ENCODE measurements around the gene LIM2.

Gene LIM2

DNA sequence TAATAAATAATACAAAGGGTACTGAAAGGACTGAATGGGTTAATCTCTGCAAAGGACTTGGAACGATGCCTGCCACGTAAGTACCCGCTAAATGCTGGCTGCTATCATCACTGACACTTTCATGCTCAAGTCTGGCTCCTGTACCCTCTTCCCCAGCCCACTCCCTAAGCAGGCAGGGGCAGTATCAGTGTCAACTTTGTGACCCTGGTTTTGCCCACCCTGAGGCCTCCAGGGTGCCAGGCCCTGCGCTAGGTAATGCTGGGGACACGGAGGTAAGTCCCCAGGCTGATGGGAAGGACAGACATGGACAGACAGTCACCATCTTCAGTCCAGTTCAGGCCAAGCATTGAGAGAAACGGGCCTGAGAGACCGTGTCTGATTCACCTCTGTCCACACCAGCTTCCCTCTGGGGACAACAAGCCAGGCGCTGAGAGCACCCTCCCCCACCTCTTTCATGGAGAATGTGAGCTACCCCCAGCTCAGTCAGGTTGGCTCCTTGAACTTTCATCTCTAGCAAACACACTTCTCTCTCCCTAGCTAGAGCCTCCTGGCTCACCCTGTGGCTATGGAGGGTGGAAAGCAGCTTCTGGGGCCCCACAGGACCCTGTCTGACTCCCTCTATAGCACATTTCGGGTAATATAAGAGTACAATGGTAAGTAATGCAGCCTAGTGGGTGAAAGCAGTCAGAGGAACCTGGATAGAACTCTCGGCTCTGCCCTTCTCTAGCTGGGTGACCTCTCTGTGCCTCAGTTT, 22.4 kb downstream of the LIM2 start:
- Histone ChIP-seq H3K79me1 (ENCODE audit: low read length) (peaks cover 26% of the 10 kb centered on the region), H2AFZ (ENCODE audit: insufficient read depth, low read length, poor library complexity) (peak overlapping the region; percentile 4), H3K4me1 (ENCODE audit: control insufficient read depth in 1 of 2, insufficient read depth in 2 of 2, low read length in 2 of 2) (peaks cover 18 to 22% of the 10 kb centered on the region in 2 experiments), H3K27ac (ENCODE audit: low read depth, low read length) (peak overlapping the region; percentile 29), H3K23ac (ENCODE audit: low read length) (no peak overlapping the region), H3K4me2 (ENCODE audit: low read length) (peak overlapping the region; percentile 94), H4K12ac (ENCODE audit: low read depth, low read length) (peak overlapping the region; percentile 26), H3K4me3 (ENCODE audit: low read depth, low read length) (peak overlapping the region; percentile 81), H3K79me2 (ENCODE audit: control insufficient read depth, insufficient read depth, low read length, poor library complexity) (peaks cover 16% of the 10 kb centered on the region), H3K9me3 (ENCODE audit: insufficient read depth, low read depth, low read length) (no peaks in the 10 kb centered on the region), H2BK5ac (ENCODE audit: low read depth, low read length, poor library complexity) (peak overlapping the region; percentile 11), H3K4ac (ENCODE audit: low read depth, low read length) (no peak overlapping the region), H2BK12ac (ENCODE audit: low read length) (peak overlapping the region; percentile 25), H4K8ac (ENCODE audit: low read depth, low read length) (peak overlapping the region; percentile 64), H3K27me3 (ENCODE audit: insufficient read depth, low read length) (no peaks in the 10 kb centered on the region), H2BK120ac (ENCODE audit: insufficient read depth, low read length, poor library complexity) (peak overlapping the region; percentile 18), H3K36me3 (ENCODE audit: control insufficient read depth in 1 of 2, insufficient read depth in 2 of 2, low read length in 2 of 2) (no peaks in the 10 kb centered on the region), H2AK5ac (ENCODE audit: low read length) (peak overlapping the region; percentile 17), H3K18ac (ENCODE audit: low read length) (peak overlapping the region; percentile 56), H3K9ac (ENCODE audit: low read length) (peak overlapping the region; percentile 91), H3K14ac (ENCODE audit: low read length) (peak overlapping the region; percentile 13), H4K91ac (ENCODE audit: low read depth, low read length) (peak overlapping the region; percentile 57)
- DNase-seq = peak in 1 of 2 donors; percentile 25
- no CpG with 5 or more reads among the region's 10 CpGs for WGBS (ENCODE audit: extremely low coverage, insufficient coverage, insufficient read length)

- H3K79me2 ChIP-seq (ENCODE audit: control insufficient read depth, insufficient read depth, low read length, poor library complexity) = peaks cover 16% of the 10 kb centered on the region
- no peak overlapping the region for H3K4me2 ChIP-seq (ENCODE audit: low read length)
- no peak overlapping the region for H3K4me3 ChIP-seq (ENCODE audit: low read depth, low read length)
- H3K4ac ChIP-seq (ENCODE audit: low read depth, low read length) = no peak overlapping the region
- no peaks in the 10 kb centered on the region for H3K27me3 ChIP-seq (ENCODE audit: insufficient read depth, low read length)
- H3K18ac ChIP-seq (ENCODE audit: low read length) = no peak overlapping the region
- no peaks in the 10 kb centered on the region for H3K36me3 ChIP-seq (ENCODE audit: control insufficient read depth in 1 of 2, insufficient read depth in 2 of 2, low read length in 2 of 2)
- H2AK5ac ChIP-seq (ENCODE audit: low read length) = no peak overlapping the region
- no peak overlapping the region for H2BK120ac ChIP-seq (ENCODE audit: insufficient read depth, low read length, poor library complexity)
- H2BK12ac ChIP-seq (ENCODE audit: low read length) = no peak overlapping the region
- DNase-seq = no peak
- H3K23ac ChIP-seq (ENCODE audit: low read length) = no peak overlapping the region
- no peak overlapping the region for H4K8ac ChIP-seq (ENCODE audit: low read depth, low read length)
- H4K91ac ChIP-seq (ENCODE audit: low read depth, low read length) = no peak overlapping the region
- H4K12ac ChIP-seq (ENCODE audit: low read depth, low read length) = no peak overlapping the region
- H3K79me1 ChIP-seq (ENCODE audit: low read length) = peaks cover 26% of the 10 kb centered on the region
- WGBS (ENCODE audit: extremely low coverage, insufficient coverage, insufficient read length) = no CpG with 5 or more reads among the region's 15 CpGs
- H2AFZ ChIP-seq (ENCODE audit: insufficient read depth, low read length, poor library complexity) = no peak overlapping the region
- H3K9me3 ChIP-seq (ENCODE audit: insufficient read depth, low read depth, low read length) = no peaks in the 10 kb centered on the region
- H3K4me1 ChIP-seq (ENCODE audit: control insufficient read depth in 1 of 2, insufficient read depth in 2 of 2, low read length in 2 of 2) = peaks cover 18 to 22% of the 10 kb centered on the region in 2 experiments
- H3K9ac ChIP-seq (ENCODE audit: low read length) = no peak overlapping the region
- H3K14ac ChIP-seq (ENCODE audit: low read length) = no peak overlapping the region
- no peak overlapping the region for H2BK5ac ChIP-seq (ENCODE audit: low read depth, low read length, poor library complexity)
- H3K27ac ChIP-seq (ENCODE audit: low read depth, low read length) = no peak overlapping the region
Observed at GRCh38 chr19:51364200-51365106, 23.3 kb downstream of the LIM2 start.

- Histone ChIP-seq H3K79me1 (ENCODE audit: low read length) (peaks cover 8% of the 10 kb centered on the region), H2AFZ (ENCODE audit: insufficient read depth, low read length, poor library complexity) (no peak overlapping the region), H3K23ac (ENCODE audit: low read length) (no peak overlapping the region), H3K4me1 (ENCODE audit: control insufficient read depth in 1 of 2, insufficient read depth in 2 of 2, low read length in 2 of 2) (peaks cover 10 to 13% of the 10 kb centered on the region in 2 experiments), H3K4me2 (ENCODE audit: low read length) (no peak overlapping the region), H3K27ac (ENCODE audit: low read depth, low read length) (no peak overlapping the region), H2BK12ac (ENCODE audit: low read length) (no peak overlapping the region), H3K9ac (ENCODE audit: low read length) (no peak overlapping the region), H3K9me3 (ENCODE audit: insufficient read depth, low read depth, low read length) (peaks cover 2% of the 10 kb centered on the region), H2AK5ac (ENCODE audit: low read length) (no peak overlapping the region), H2BK5ac (ENCODE audit: low read depth, low read length, poor library complexity) (no peak overlapping the region), H3K4me3 (ENCODE audit: low read depth, low read length) (no peak overlapping the region), H3K79me2 (ENCODE audit: control insufficient read depth, insufficient read depth, low read length, poor library complexity) (peaks cover 4% of the 10 kb centered on the region), H4K8ac (ENCODE audit: low read depth, low read length) (no peak overlapping the region), H3K27me3 (ENCODE audit: insufficient read depth, low read length) (no peaks in the 10 kb centered on the region), H3K18ac (ENCODE audit: low read length) (no peak overlapping the region), H3K14ac (ENCODE audit: low read length) (no peak overlapping the region), H4K91ac (ENCODE audit: low read depth, low read length) (no peak overlapping the region), H4K12ac (ENCODE audit: low read depth, low read length) (no peak overlapping the region), H2BK120ac (ENCODE audit: insufficient read depth, low read length, poor library complexity) (no peak overlapping the region), H3K36me3 (ENCODE audit: control insufficient read depth in 1 of 2, insufficient read depth in 2 of 2, low read length in 2 of 2) (no peaks in the 10 kb centered on the region), H3K4ac (ENCODE audit: low read depth, low read length) (no peak overlapping the region)
- DNase-seq = no peak
- WGBS (ENCODE audit: extremely low coverage, insufficient coverage, insufficient read length) = no CpG with 5 or more reads among the region's 13 CpGs
Observed at GRCh38 chr19:51361239-51361638, 26.5 kb downstream of the LIM2 start.

- Histone ChIP-seq H3K9me3 (ENCODE audit: insufficient read depth, low read depth, low read length) (peaks cover 2% of the 10 kb centered on the region), H3K14ac (ENCODE audit: low read length) (no peak overlapping the region), H4K8ac (ENCODE audit: low read depth, low read length) (no peak overlapping the region), H3K18ac (ENCODE audit: low read length) (no peak overlapping the region), H3K36me3 (ENCODE audit: control insufficient read depth in 1 of 2, insufficient read depth in 2 of 2, low read length in 2 of 2) (no peaks in the 10 kb centered on the region), H3K27ac (ENCODE audit: low read depth, low read length) (no peak overlapping the region), H2BK5ac (ENCODE audit: low read depth, low read length, poor library complexity) (no peak overlapping the region), H3K79me2 (ENCODE audit: control insufficient read depth, insufficient read depth, low read length, poor library complexity) (no peaks in the 10 kb centered on the region), H3K4me1 (ENCODE audit: control insufficient read depth in 1 of 2, insufficient read depth in 2 of 2, low read length in 2 of 2) (peaks cover 3% of the 10 kb centered on the region in 2 experiments), H3K9ac (ENCODE audit: low read length) (no peak overlapping the region), H3K4me2 (ENCODE audit: low read length) (no peak overlapping the region), H4K12ac (ENCODE audit: low read depth, low read length) (no peak overlapping the region), H2AK5ac (ENCODE audit: low read length) (no peak overlapping the region), H2AFZ (ENCODE audit: insufficient read depth, low read length, poor library complexity) (no peak overlapping the region), H4K91ac (ENCODE audit: low read depth, low read length) (no peak overlapping the region), H3K79me1 (ENCODE audit: low read length) (no peaks in the 10 kb centered on the region), H2BK120ac (ENCODE audit: insufficient read depth, low read length, poor library complexity) (no peak overlapping the region), H3K4me3 (ENCODE audit: low read depth, low read length) (no peak overlapping the region), H3K4ac (ENCODE audit: low read depth, low read length) (no peak overlapping the region), H2BK12ac (ENCODE audit: low read length) (no peak overlapping the region), H3K27me3 (ENCODE audit: insufficient read depth, low read length) (no peaks in the 10 kb centered on the region), H3K23ac (ENCODE audit: low read length) (no peak overlapping the region)
- no CpG with 5 or more reads among the region's 4 CpGs for WGBS (ENCODE audit: extremely low coverage, insufficient coverage, insufficient read length)
- DNase-seq = no peak
Observed at GRCh38 chr19:51359294-51359693, 28.5 kb downstream of the LIM2 start.
